ENCODE data around the gene AGBL1.

DNA sequence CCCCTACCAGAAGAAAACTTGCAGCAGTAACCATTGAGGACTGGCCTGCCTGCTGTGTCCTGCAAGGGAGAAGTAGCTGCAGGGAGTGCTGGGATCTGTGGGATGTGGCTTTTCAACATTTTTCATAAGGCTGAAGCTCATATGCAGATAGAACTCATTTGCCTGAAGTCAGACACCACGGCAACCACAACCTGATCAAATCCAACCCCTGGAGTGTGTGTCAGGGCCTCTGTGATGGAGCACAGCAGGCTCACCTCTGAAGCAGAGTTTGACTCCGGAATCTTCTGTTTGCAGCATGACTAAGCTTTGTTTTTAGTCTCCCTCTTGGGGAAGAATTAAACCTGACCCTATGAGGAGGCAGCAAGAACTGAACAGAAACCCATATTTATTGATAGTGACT lies 508.7 kb downstream of the AGBL1 start:
- TF ChIP-seq, protein P1, sequence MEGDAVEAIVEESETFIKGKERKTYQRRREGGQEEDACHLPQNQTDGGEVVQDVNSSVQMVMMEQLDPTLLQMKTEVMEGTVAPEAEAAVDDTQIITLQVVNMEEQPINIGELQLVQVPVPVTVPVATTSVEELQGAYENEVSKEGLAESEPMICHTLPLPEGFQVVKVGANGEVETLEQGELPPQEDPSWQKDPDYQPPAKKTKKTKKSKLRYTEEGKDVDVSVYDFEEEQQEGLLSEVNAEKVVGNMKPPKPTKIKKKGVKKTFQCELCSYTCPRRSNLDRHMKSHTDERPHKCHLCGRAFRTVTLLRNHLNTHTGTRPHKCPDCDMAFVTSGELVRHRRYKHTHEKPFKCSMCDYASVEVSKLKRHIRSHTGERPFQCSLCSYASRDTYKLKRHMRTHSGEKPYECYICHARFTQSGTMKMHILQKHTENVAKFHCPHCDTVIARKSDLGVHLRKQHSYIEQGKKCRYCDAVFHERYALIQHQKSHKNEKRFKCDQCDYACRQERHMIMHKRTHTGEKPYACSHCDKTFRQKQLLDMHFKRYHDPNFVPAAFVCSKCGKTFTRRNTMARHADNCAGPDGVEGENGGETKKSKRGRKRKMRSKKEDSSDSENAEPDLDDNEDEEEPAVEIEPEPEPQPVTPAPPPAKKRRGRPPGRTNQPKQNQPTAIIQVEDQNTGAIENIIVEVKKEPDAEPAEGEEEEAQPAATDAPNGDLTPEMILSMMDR (IDR thresholded peaks at IDR 0.05; ENCODE audit: borderline replicate concordance, extremely low read depth, low read length, poor library complexity, severe bottlenecking): no peak
- no peak for TF ChIP-seq EZH2 (IDR thresholded peaks at IDR 0.05; ENCODE audit: borderline replicate concordance, low read depth, low read length, severe bottlenecking)

Data from DND-41 (cell line).